Hepatocyte (in vitro differentiated cells): ENCODE measurements around the gene MMD. TPM values are rescaled to one million over a fixed set of nuclear protein-coding genes. Genes with fewer than 3 reads are reported as not detected.

Source experiments
- DNase-seq: peaks from one replicate; pipeline ENCODE4 v3.0.0-alpha.2; 2016; ENCODE audit warnings: low spot score
- H2AFZ ChIP-seq: fragments of 200-600 bp; sonication (generic); 2 replicates; pipeline ENCODE4 v1.6.0; 2016; ENCODE audit warnings: antibody characterized with exemption, mild to moderate bottlenecking
- H3K27ac ChIP-seq: fragments of 200-600 bp; sonication (generic); 2 replicates; pipeline ENCODE4 v1.5.1; 2016; ENCODE audit warnings: mild to moderate bottlenecking
- H3K27me3 ChIP-seq: fragments of 200-600 bp; sonication (generic); 2 replicates; pipeline ENCODE4 v1.6.1; 2016
- H3K36me3 ChIP-seq: fragments of 200-600 bp; sonication (generic); replicated peaks from 2 replicates; pipeline ENCODE4 v1.5.1; 2016; ENCODE audit warnings: low read depth; ENCODE audit not compliant: insufficient read depth
- H3K4me1 ChIP-seq: fragments of 200-600 bp; sonication (generic); 2 replicates; pipeline ENCODE4 v1.5.1; 2016; ENCODE audit warnings: mild to moderate bottlenecking, moderate library complexity; ENCODE audit not compliant: insufficient read depth
- H3K4me2 ChIP-seq: fragments of 200-600 bp; sonication (generic); 2 replicates; pipeline ENCODE4 v1.6.0; 2016
- H3K4me3 ChIP-seq: fragments of 200-600 bp; sonication (generic); 2 replicates; pipeline ENCODE4 v1.5.1; 2016; ENCODE audit warnings: mild to moderate bottlenecking
- H3K79me2 ChIP-seq: fragments of 200-600 bp; sonication (generic); 2 replicates; pipeline ENCODE4 v1.6.0; 2017; ENCODE audit warnings: mild to moderate bottlenecking
- H3K9me2 ChIP-seq: fragments of 200-600 bp; sonication (generic); replicated peaks from 2 replicates; pipeline ENCODE4 v1.6.0; 2017; ENCODE audit warnings: mild to moderate bottlenecking; ENCODE audit not compliant: insufficient read depth
- H3K9me3 ChIP-seq: fragments of 200-600 bp; sonication (generic); 2 replicates; pipeline ENCODE4 v1.5.1; 2016; ENCODE audit warnings: low read depth, mild to moderate bottlenecking
- H4K20me1 ChIP-seq: fragments of 200-600 bp; sonication (generic); 2 replicates; pipeline ENCODE4 v1.6.0; 2016; ENCODE audit warnings: mild to moderate bottlenecking; ENCODE audit not compliant: insufficient read depth, poor library complexity, severe bottlenecking
- CTCF ChIP-seq: fragments of 200-600 bp; sonication (generic); IDR thresholded peaks from 2 replicates; pipeline ENCODE4 v1.5.1; 2016; ENCODE audit warnings: antibody characterized with exemption, mild to moderate bottlenecking; ENCODE audit not compliant: poor library complexity
- EZH2 ChIP-seq: fragments of 200-600 bp; sonication (generic); IDR thresholded peaks from 2 replicates; pipeline ENCODE4 v1.6.1; 2016; ENCODE audit warnings: antibody characterized with exemption, mild to moderate bottlenecking, borderline replicate concordance
- EZH2phosphoT487 ChIP-seq: fragments of 200-600 bp; sonication (generic); IDR thresholded peaks from one replicate; pipeline ENCODE4 v1.6.1; 2018; ENCODE audit warnings: antibody characterized with exemption, mild to moderate bottlenecking, low read depth, moderate library complexity; ENCODE audit not compliant: unreplicated experiment, severe bottlenecking
- WGBS: methylation state at CpG from one replicate; pipeline ENCODE4 v1.1.6; 2016; ENCODE audit warnings: low lambda C conversion rate; ENCODE audit errors: missing lambda C conversion rate; 5-methylcytosine and 5-hydroxymethylcytosine counted together
- polyA plus RNA-seq: library from polyadenylated mRNA; unstranded; fragments of >200 nt; fragmentation: Nextera tagmentation; extraction: Ambion mirVana; gene quantifications from 2 replicates; pipeline ENCODE4 v1.2.1, GENCODE V29; 2016
- total RNA-seq: library from RNA; depleted of rRNA; stranded (reverse); fragments of >200 nt; gene quantifications from 2 replicates; pipeline ENCODE4 v1.2.3, GENCODE V29; 2014

The MMD gene
- total and polyA plus RNA-seq, 2 experiments from 2014 or later, result 26.9 to 29.5 TPM

- no peak overlapping the region for H3K27ac ChIP-seq
- no peak for TF ChIP-seq CTCF
- TF ChIP-seq EZH2, result no peak
- TF ChIP-seq EZH2phosphoT487, result no peak
- no peak overlapping the region for H3K4me3 ChIP-seq
- WGBS, result 97% methylated on average over 4 of the region's 4 CpGs
- peaks cover 4% of the 10 kb centered on the region for H3K4me1 ChIP-seq
- no peaks in the 10 kb centered on the region for H3K27me3 ChIP-seq
- H3K9me3 ChIP-seq, result no peaks in the 10 kb centered on the region
- DNase-seq, result no peak
- H2AFZ ChIP-seq, result no peak overlapping the region
- H3K4me2 ChIP-seq, result no peak overlapping the region
- H3K9me2 ChIP-seq, result no peaks in the 10 kb centered on the region
- H3K36me3 ChIP-seq, result no peaks in the 10 kb centered on the region
- no peaks in the 10 kb centered on the region for H4K20me1 ChIP-seq
- peaks cover 74% of the 10 kb centered on the region for H3K79me2 ChIP-seq
These were observed 4.0 kb downstream of the MMD start for GRCh38 chr17:55417411-55418268.

GRCh38 chr17:55416470-55417052 lies 5.1 kb downstream of the MMD start:
- DNase-seq, result no peak
- Histone ChIP-seq H3K9me3 (no peaks in the 10 kb centered on the region), H3K4me2 (no peak overlapping the region), H3K4me1 (peaks cover 4% of the 10 kb centered on the region), H3K27ac (no peak overlapping the region), H3K27me3 (no peaks in the 10 kb centered on the region), H4K20me1 (no peaks in the 10 kb centered on the region), H2AFZ (no peak overlapping the region), H3K36me3 (no peaks in the 10 kb centered on the region), H3K79me2 (peaks cover 74% of the 10 kb centered on the region), H3K9me2 (no peaks in the 10 kb centered on the region), H3K4me3 (no peak overlapping the region)
- 79% methylated on average over 4 of the region's 4 CpGs for WGBS
- no peak for TF ChIP-seq EZH2phosphoT487
- TF ChIP-seq EZH2, result no peak
- no peak for TF ChIP-seq CTCF

- Histone ChIP-seq H2AFZ (no peak overlapping the region), H3K4me3 (no peak overlapping the region), H3K27ac (no peak overlapping the region), H4K20me1 (no peaks in the 10 kb centered on the region), H3K79me2 (peaks cover 70% of the 10 kb centered on the region), H3K4me2 (no peak overlapping the region), H3K27me3 (no peaks in the 10 kb centered on the region), H3K4me1 (peaks cover 6% of the 10 kb centered on the region), H3K9me2 (no peaks in the 10 kb centered on the region), H3K36me3 (no peaks in the 10 kb centered on the region), H3K9me3 (no peaks in the 10 kb centered on the region)
- no peak for DNase-seq
- TF ChIP-seq CTCF (no peak), EZH2 (no peak), EZH2phosphoT487 (no peak)
These were observed 5.6 kb downstream of the MMD start for GRCh38 chr17:55416000-55416399.
